Transverse colon (tissue), 4 donors: Measurements from ENCODE around the gene MYO7A. TPM values are rescaled to one million over a fixed set of nuclear protein-coding genes. Genes with fewer than 3 reads are reported as not detected.
A peak's percentile ranks its signal among the peaks of the same experiment; 100 is the strongest.

Experiments
- DNase-seq: peaks from one replicate; pipeline ENCODE4 v3.0.0-alpha.2; 2019
- H3K27ac ChIP-seq, 4 donors: fragments of 200-600 bp; sonication (generic); 2 replicates each; pipeline ENCODE4 v1.5.1; 2016 to 2018; ENCODE audit warnings: inconsistent platforms in 4 of 4
- H3K27me3 ChIP-seq: fragments of 200-600 bp; sonication (generic); 2 replicates; pipeline ENCODE4 v1.5.1; 2017; ENCODE audit warnings: inconsistent platforms
- H3K36me3 ChIP-seq, 4 donors: fragments of 200-600 bp; sonication (generic); 2 replicates each; pipeline ENCODE4 v1.5.1; 2017 to 2019; ENCODE audit warnings: inconsistent platforms in 4 of 4
- H3K4me1 ChIP-seq, 4 donors: fragments of 200-600 bp; sonication (generic); 2 replicates each; pipeline ENCODE4 v1.5.1; 2017 to 2020; ENCODE audit warnings: inconsistent platforms in 4 of 4
- H3K4me3 ChIP-seq, 4 donors: fragments of 200-600 bp; sonication (generic); 1 replicate in 1 of 4; 2 replicates in 3 of 4; pipeline versions ENCODE4 v1.5.1 to v1.6.1; 2017 to 2019; ENCODE audit warnings: inconsistent platforms in 4 of 4
- H3K9me3 ChIP-seq, 2 donors: fragments of 200-600 bp; sonication (generic); 2 replicates each; pipeline ENCODE4 v1.5.1; 2017 to 2019; ENCODE audit warnings: inconsistent platforms in 2 of 2
- CTCF ChIP-seq, 5 experiments: fragments of 200-600 bp in 3 of 5; fragments of 450-650 bp in 2 of 5; sonication (generic) in 3 of 5; IDR thresholded peaks; 1 replicate in 2 of 5; 2 replicates in 3 of 5; pipeline ENCODE4 v1.5.1; 2016 to 2017; ENCODE audit warnings: antibody characterized with exemption in 5 of 5, inconsistent platforms in 3 of 5, mild to moderate bottlenecking in 2 of 5, moderate library complexity in 1 of 5
- EP300 ChIP-seq: sonication (generic); formaldehyde crosslinking; IDR thresholded peaks from one replicate; pipeline ENCODE4 v1.6.1; 2017; ENCODE audit warnings: antibody characterized with exemption, low read depth
- POLR2A ChIP-seq: fragments of 450-650 bp; IDR thresholded peaks from one replicate; pipeline ENCODE4 v1.6.1; 2016; ENCODE audit warnings: antibody characterized with exemption, mild to moderate bottlenecking, moderate library complexity
- POLR2AphosphoS5 ChIP-seq, 3 donors: sonication (generic); formaldehyde crosslinking; IDR thresholded peaks; one replicate each; pipeline ENCODE4 v1.6.1; 2016; ENCODE audit warnings: antibody characterized with exemption in 3 of 3
- WGBS, 2 donors: methylation state at CpG; one replicate each; pipeline ENCODE4 v1.1.5; 2018; ENCODE audit warnings: low coverage in 1 of 2; 5-methylcytosine and 5-hydroxymethylcytosine counted together
- in situ Hi-C, 4 donors: fragments of 200-750 bp; cut with MboI; loops; one replicate each; pipeline versions ENCODE4 v1.15.0 to v1.15.1; 2017; ENCODE audit warnings: low sequenced_read_pairs in 3 of 4, low pct_ligation_motif_present in 1 of 4, low pct_unique_long_range_greater_than_20kb in 1 of 4
- intact Hi-C: fragments of 100-400 bp; cut with DNase I; formaldehyde crosslinking; loops from one replicate; pipeline ENCODE4 v1.15.1; 2023; ENCODE audit warnings: low total_unique reads
- total RNA-seq, 4 donors: library from RNA; depleted of rRNA; stranded (reverse); fragments of >200 nt; gene quantifications; one replicate each; pipeline ENCODE4 v1.1.0, GENCODE V29; 2016

MYO7A gene
- total RNA-seq, 4 donors from 2014 or later: 4.6 to 11.2 (median 5.5) TPM

GRCh38 chr11:77084581-77085191 lies 43.4 kb upstream of the MYO7A start:
- 60 to 85% methylated on average over 2 to 25 of the region's 25 CpGs for WGBS, 2 donors
- no peak for TF ChIP-seq CTCF (IDR thresholded peaks at IDR 0.05)
- TF ChIP-seq EP300: no peak
- no peak for TF ChIP-seq POLR2A
- TF ChIP-seq POLR2AphosphoS5 (IDR thresholded peaks at IDR 0.05): no peak
- Histone ChIP-seq H3K36me3 (no peaks in the 10 kb centered on the region), H3K4me3 (no peak overlapping the region), H3K27ac (peak overlapping the region; percentile 31 to 94 (median 94)), H3K27me3 (no peaks in the 10 kb centered on the region), H3K9me3 (no peaks in the 10 kb centered on the region), H3K4me1 (peaks cover 49 to 94% (median 76%) of the 10 kb centered on the region in 4 donors)
- intact Hi-C loops: no loop called here
- DNase-seq: peak; percentile 8
- in situ Hi-C loops: loop anchor here in 1 of 4 donors (5.0 kb wide), 1 partner anchor 37 kb away; no protein-coding TSS in a partner anchor

- intact Hi-C loops: no loop called here
- no peaks in the 10 kb centered on the region for H3K27me3 ChIP-seq
- H3K27ac ChIP-seq: peak overlapping the region; percentile 88 to 94 (median 94)
- WGBS, 2 donors: 90% methylated on average over 6 of the region's 6 CpGs; no CpG with 5 or more reads in 1 of the 2 donors
- H3K9me3 ChIP-seq: no peaks in the 10 kb centered on the region
- in situ Hi-C loops: no loop called here
- no peak for TF ChIP-seq POLR2AphosphoS5 (IDR thresholded peaks at IDR 0.05)
- no peak for TF ChIP-seq POLR2A
- no peak for TF ChIP-seq CTCF (IDR thresholded peaks at IDR 0.05)
- no peak for TF ChIP-seq EP300
- DNase-seq: peak; percentile 6
- no peak overlapping the region for H3K4me3 ChIP-seq
- H3K4me1 ChIP-seq: peaks cover 49 to 95% (median 79%) of the 10 kb centered on the region in 4 donors
- no peaks in the 10 kb centered on the region for H3K36me3 ChIP-seq
Measured at GRCh38 chr11:77085652-77086051, 42.4 kb upstream of the MYO7A start.

GRCh38 chr11:77086521-77087472 lies 41.2 kb upstream of the MYO7A start:
- no peaks in the 10 kb centered on the region for H3K36me3 ChIP-seq
- WGBS, 2 donors: 48% methylated on average over 23 of the region's 23 CpGs; no CpG with 5 or more reads in 1 of the 2 donors

More at GRCh38 chr11:77086521-77087472, 41.2 kb upstream of the MYO7A start:
- in situ Hi-C loops (no loop called here), intact Hi-C loops (no loop called here)
- Histone ChIP-seq H3K9me3 (no peaks in the 10 kb centered on the region), H3K4me1 (peaks cover 52 to 94% (median 76%) of the 10 kb centered on the region in 4 donors), H3K4me3 (no peak overlapping the region), H3K27me3 (no peaks in the 10 kb centered on the region), H3K27ac (peak overlapping the region; percentile 88 to 94 (median 94))
- no peak for TF ChIP-seq CTCF (IDR thresholded peaks at IDR 0.05)
- TF ChIP-seq POLR2AphosphoS5 (IDR thresholded peaks at IDR 0.05): peak; percentile 18 to 82 (median 76)
- TF ChIP-seq EP300: peak; percentile 11
- TF ChIP-seq POLR2A: peak; percentile 57
- DNase-seq: peak; percentile 87
